HS-5 (cell line): Measurements from ENCODE around the gene DPF3.

Source experiments
- DNase-seq: peaks from one replicate; pipeline ENCODE4 v3.0.0-alpha.2; 2012; ENCODE audit warnings: low read depth

DPF3 gene

GRCh38 chr14:72839753-72840607 lies 53.9 kb downstream of the DPF3 start:
- no peak for DNase-seq

GRCh38 chr14:72839351-72839750 lies 54.5 kb downstream of the DPF3 start:
- DNase-seq = no peak

- no peak for DNase-seq
These were observed 57.8 kb downstream of the DPF3 start for GRCh38 chr14:72836085-72836484.

GRCh38 chr14:72833174-72833573 lies 60.7 kb downstream of the DPF3 start:
- DNase-seq = no peak

- DNase-seq = no peak
These were observed 62.9 kb downstream of the DPF3 start for GRCh38 chr14:72830786-72831594.

GRCh38 chr14:72830356-72830755 lies 63.5 kb downstream of the DPF3 start:
- no peak for DNase-seq

- no peak for DNase-seq
These were observed 65.3 kb downstream of the DPF3 start for GRCh38 chr14:72828604-72829003.

- DNase-seq = no peak
These were observed 67.9 kb downstream of the DPF3 start for GRCh38 chr14:72826039-72826438.

GRCh38 chr14:72825486-72825885 lies 68.4 kb downstream of the DPF3 start:
- no peak for DNase-seq

GRCh38 chr14:72824051-72824450 lies 69.8 kb downstream of the DPF3 start:
- no peak for DNase-seq

- DNase-seq = no peak
These were observed 70.8 kb downstream of the DPF3 start for GRCh38 chr14:72822946-72823611.

- DNase-seq = no peak
These were observed 74.9 kb downstream of the DPF3 start for GRCh38 chr14:72818998-72819397.

GRCh38 chr14:72816287-72816686 lies 77.6 kb downstream of the DPF3 start:
- no peak for DNase-seq

- DNase-seq = no peak
These were observed 78.5 kb downstream of the DPF3 start for GRCh38 chr14:72815430-72815829.

GRCh38 chr14:72812292-72812851 lies 81.5 kb downstream of the DPF3 start:
- DNase-seq = no peak

- no peak for DNase-seq
These were observed 83.7 kb downstream of the DPF3 start for GRCh38 chr14:72810201-72810600.

- DNase-seq = no peak
These were observed 84.8 kb downstream of the DPF3 start for GRCh38 chr14:72809063-72809462.

GRCh38 chr14:72808564-72808963 lies 85.3 kb downstream of the DPF3 start:
- DNase-seq = no peak

- no peak for DNase-seq
These were observed 91.3 kb downstream of the DPF3 start for GRCh38 chr14:72802588-72802946.

GRCh38 chr14:72801836-72802587 lies 91.9 kb downstream of the DPF3 start:
- DNase-seq = no peak

- DNase-seq = peak; percentile 84
These were observed 92.5 kb downstream of the DPF3 start for GRCh38 chr14:72801381-72801812.
